Stimulated activated naive CD8-positive, alpha-beta T cell treated with anti-CD3 and anti-CD28 coated beads, Interleukin-15, Interleukin-2, amounts not matched to agents 100 U/mL and 50 U/mL, for 24 hours (primary cell): Measurements from ENCODE around the gene SORCS1.
"Not testable (repeated sequence)": the region's sequence is repeated elsewhere in the genome, so short reads cannot be mapped to it uniquely, and the experiment has no call there.

Experiments used
- ATAC-seq: fragments of 150-1000 bp; cut with Tn5 transposase; one replicate; pipeline ENCODE4 v1.10.0; 2021
- DNase-seq: peaks from one replicate; pipeline ENCODE4 v3.0.0; 2021

Gene SORCS1

DNA sequence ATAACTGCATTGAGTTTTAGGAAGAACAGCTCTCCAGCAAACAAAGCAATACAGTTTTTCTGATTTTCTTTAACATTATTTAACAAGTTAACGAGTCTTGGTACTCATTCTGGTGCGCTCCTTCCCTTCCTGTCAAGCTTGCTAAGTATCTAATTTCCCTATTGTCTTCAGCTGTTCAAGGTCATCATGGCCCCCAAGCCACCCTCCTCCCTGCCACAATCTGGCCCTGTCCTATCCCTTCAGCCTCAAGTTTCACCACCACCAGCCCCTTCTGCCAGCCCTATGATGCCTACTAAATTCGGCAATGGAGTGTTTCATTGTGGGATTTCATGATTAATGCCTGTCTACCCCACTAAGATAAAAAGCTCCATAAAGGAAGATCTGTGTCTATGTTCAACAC, 121.0 kb downstream of the SORCS1 start:
- DNase-seq (no peak), ATAC-seq (no peak)

DNA sequence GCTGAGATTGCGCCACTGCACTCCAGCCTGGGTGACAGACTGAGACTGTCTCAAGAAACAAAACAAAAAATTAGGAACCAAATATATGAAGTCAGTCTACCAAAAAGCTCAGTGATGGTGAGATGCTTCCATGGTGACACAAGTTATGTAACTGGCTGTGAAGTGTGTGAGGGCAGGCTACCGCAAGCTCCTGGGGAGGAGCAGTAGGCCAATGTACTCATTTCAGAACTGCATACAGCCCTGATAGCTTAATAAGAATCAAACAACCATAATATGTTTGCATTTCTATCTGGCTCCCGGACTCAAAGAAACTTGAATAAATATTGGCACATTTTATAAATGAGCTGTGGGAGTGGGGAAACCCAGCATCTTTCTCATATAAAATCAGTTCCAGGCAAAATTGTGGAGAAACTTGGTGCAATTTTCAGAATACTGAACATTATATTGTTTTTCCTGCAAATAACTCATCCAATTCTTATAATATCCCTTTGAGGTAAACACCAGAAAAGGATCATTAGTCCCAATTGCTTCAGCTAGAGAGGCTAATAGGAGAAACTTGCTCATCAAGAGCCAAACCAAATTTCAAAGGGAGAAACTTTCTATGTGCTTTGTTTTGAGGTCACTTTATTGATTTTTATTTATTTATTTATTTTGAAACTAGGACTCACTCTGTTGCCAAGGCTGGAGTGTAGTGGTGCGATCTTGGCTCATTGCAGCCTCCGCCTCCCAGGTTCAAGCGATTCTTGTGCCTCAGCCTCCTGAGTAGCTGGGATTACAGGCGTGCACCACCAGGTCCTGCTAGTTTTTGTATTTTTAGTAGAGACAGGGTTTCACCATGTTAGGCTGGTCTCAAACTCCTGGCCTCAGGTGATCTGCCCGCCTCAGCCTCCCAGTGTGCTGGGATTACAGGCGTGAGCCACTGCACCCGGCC, 127.0 kb downstream of the SORCS1 start:
- ATAC-seq (no peak), DNase-seq (no peak)

DNA sequence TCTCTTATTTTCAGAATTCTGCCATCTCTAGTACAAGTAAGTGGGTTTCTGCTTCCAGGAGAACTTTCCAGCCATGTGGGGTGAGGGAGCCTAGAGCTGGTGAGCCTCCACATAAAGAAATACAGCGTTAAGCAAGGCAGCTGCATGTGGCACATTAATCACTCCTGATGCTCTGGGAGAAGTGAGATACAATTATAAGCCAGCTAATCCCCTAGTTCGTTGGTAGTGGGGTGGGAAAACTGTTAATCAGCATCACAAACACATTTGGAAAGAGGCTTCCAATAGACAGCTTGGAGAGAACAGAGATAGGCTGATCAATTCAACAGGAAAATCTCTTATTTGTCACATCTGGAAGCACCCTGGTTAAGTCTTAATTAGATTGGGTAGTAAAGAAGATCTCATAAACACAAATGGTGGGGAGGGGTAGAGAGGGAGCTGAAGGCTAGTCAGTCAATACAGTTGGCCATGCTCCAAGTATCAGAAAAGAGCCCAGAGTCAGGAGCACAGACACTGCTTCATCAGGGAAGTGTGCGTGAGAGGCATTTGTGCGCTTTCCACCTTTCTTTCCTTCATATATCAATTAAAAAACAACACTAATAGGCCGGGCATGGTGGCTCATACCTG, 130.6 kb downstream of the SORCS1 start:
- ATAC-seq (no peak), DNase-seq (no peak)

DNA sequence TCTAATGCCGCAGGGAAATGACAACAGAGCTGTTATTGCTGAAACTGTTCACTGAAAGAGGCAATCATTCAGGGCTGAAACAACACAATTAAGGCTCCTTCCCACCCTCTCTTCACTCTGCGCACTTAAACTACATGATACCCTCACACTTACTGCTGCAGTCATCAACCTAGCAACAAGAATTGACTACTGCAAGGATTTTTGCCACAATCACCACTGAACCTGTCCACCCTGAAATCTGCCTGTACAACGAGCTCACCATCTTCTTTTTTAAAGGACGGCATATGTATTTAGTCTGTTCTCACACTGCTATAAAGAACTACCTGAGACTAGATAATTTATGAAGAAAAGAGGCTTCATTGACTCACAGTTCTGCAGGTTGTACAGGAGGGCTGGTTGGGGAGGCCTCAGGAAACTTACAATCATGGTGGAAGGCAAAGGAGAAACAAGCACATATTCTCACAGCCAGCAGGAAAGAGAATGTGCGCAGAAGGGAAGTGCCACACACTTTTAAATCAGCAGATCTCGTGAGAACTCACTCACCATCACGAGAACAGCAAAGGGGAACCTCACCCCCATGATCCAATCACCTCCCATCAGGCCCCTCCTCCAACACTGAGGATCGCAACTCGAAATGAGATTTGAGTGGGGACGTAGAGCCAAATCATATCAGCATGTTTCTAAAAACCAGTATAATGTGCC, 131.7 kb downstream of the SORCS1 start:
- DNase-seq, result no peak
- no peak for ATAC-seq

DNA sequence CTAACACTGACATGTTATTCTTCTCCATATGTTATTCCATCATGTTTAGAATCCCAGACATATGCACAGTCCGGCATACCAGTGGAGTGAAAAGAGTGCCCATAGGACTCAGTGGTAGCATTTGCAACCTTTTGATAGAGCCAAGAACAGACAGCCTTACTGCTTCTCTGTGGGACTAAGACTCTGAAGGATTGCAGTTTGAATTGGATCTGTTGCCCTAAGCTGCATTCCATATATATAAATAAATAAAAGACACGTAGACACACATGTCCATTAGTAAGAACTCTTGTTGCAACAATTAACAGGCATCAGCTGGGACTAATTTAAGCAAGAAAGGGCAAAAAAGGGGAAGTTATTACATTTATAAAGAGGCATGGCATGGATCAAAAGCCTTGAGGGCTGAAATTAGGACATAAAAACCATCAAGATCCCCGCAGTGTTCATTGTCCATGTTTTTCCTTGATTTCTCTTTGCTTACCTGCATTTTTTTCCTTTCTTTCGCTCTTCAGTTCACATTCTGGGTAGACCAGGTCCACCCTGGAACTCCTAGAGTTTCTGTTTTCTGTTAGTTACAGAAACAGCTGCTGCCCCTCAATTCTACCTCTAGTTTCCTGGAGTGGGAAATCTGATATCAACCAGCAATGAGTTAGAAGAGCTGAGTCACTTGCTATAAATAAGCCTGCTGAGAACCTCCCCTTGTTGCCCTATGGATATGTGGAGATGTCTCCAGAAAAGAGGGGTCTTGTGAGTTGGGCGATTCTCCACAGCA, 132.4 kb downstream of the SORCS1 start:
- no peak for DNase-seq
- ATAC-seq, result no peak

DNA sequence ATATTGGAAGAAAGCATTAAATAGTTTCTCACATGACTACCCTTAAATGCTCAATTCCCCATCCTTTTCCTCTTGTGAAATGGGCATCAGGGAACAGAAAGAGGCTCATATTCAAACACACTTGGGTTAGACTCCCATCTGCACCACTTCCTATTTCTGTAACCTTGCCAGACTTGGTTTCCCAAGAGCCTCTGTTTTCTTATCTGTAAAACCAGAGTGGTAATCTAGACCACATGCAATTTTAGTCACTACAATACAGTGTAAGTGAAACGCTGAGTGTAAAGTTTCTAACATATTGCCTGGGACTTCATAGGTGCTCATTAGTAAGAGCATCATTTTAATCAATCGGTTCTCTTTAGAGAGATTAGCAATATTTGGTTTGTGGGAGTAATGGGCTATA, 136.3 kb downstream of the SORCS1 start:
- no peak for ATAC-seq
- no peak for DNase-seq

DNA sequence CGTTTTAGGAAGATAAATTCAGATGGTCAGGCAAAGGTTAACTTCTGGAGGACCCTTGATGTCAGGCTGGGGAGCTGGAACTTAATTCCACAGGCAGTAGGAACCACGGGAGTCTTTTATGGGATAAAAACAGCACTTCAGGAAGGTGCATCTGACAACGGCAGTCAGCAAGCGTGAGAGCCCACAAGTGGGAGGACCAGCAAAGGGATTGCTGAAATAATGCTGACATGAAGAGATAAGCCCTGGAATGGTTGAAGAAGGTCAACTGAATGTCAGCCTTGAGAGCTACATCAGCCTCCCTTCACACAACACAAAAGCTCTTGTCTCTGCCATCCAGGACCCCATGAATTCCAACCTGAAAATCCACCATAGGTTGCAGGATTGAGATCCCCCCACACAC, 138.8 kb downstream of the SORCS1 start:
- DNase-seq (no peak), ATAC-seq (no peak)

DNA sequence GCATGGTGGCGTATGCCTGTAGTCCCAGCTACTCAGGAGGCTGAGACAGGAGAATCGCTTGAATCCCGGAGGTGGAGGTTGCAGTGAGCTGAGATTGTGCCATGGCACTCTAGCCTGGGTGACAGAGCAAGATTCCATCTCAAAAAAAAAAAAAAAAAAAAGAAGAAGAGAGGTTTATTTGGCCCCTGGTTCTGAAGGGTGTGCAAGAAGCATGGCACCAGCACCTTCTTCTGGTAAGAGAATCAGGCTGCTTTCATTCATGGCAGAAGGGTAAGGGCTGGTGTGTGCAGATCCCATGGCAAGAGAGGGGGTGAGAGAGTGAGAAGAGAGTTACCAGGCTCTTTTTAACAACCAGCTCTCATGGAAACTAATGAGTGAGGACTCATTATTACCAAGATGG, 140.5 kb downstream of the SORCS1 start:
- ATAC-seq, DNase-seq: not testable (repeated sequence)

DNA sequence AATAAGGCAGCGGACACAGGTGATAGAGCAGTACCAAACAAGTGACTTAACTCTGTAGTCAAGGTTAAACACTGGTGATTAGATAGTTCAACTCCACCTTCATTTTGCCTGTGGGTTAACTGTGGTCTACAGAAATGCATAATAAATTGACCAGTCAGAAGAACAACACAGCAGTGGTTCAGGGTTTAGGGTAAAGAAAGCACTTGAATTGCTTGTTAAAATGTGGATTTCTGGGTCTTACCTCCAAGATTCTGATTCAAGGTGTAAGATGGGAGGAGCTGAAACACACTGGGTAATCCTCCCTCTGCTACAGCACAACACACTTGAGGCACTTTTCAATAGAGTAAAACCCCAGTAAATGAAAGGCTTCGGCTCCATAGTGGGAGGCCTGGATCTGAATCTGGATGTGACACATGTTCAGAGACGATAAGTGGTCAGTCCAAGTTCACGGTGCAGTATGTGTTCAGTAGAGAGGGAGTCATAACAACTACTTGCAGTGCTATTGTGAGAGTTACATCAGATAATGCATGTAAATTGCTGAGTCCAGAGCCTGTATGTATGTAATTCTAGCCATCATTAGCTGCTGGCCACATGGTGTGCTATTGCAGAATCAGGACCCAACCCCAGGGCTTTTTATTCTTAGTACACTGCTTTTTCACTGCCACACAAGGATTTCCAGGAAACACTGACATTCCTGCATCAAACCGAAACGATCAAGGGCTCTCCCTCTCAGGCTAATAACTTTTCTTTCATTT, 141.7 kb downstream of the SORCS1 start:
- DNase-seq, result no peak
- no peak for ATAC-seq

DNA sequence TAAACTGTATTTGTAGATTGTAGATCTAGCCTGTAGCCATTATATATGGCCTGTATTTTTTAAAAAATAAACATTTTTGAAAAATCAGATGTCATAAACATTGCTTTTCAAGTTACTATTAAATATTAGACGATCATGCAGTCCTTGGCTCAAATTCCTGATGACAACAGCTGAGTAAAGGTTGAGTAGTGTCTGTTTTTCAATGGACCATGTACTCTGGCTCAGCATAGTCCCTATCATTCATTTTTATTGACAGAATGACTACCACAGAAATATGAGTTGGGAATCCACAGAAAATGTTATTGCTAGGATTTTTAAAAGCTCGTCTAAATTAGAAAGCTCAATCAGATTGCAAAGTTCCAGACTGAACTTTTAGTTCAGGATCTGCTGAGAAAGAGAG, 145.4 kb downstream of the SORCS1 start:
- DNase-seq (no peak), ATAC-seq (no peak)

DNA sequence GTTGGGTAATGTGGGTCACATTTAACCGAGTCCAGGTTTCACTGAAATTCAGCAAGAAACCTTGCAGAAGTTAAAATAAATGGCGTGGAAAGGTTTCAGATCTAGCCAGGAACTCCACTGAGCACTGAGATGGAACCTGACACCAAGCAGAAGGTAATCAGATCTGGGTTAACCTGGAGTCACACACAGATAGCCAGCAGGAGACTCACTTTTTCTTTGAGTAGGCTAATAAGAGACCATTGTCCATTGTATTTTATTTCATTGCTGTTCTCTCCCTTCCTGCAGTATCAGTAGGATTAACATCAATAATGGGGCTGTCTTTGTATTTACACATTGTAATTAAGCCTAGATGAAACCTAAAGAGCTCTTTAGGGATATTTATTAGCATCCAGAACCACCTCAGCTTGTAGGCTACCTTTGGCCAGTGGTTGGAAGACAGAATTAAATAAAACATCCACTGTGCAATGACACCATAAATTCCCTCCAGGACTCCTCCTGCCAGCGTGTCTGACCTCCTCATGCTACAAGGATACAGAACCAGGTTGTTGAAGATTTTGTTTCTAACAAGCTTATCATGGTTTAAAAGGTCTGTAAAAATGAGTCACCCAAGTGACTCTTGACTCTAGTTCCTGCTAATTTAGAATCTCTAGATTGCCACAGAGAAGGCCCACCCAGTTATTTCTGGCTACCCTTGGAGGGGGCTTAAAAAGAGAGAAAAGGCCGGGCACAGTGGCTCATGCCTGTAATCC, 151.1 kb downstream of the SORCS1 start:
- no peak for ATAC-seq
- DNase-seq, result no peak

DNA sequence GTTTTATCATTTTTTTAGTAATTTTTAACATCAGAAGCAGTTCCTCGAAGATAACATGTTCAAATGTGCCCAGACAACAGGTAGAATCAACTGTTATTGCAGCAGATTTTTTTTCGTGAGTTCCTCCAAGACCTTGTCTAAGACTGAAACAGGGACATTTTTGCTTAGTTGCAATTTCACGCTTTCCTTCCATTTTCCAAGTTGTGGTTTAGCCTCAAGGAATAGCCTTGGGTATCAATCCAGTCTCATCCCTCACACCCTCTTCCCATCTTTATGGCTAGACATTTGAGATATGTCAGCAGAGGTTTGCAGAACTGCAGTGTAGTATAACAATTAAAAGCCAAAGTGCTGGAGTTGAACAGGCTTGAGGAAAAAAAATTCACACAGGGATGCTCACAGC, 152.5 kb downstream of the SORCS1 start:
- no peak for ATAC-seq
- no peak for DNase-seq

DNA sequence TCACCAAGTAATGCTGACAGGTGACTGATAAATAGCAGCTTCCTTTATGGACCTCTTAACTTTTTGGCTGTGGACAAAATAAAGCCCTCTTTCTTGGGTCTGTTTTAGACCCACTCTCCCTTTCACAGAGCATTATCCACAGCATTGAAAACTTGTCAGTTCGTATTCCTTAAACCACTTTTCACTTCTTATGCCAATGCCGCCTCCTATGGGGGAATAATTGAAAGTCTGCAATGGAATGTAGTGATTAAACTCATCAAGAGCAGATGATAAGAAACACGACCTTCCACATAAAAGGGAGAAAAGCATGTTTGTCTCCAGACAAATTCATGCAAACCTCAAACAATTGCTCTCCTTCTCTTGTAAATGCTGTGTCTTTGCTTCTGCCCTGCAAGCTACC, 153.4 kb downstream of the SORCS1 start:
- ATAC-seq, result no peak

DNA sequence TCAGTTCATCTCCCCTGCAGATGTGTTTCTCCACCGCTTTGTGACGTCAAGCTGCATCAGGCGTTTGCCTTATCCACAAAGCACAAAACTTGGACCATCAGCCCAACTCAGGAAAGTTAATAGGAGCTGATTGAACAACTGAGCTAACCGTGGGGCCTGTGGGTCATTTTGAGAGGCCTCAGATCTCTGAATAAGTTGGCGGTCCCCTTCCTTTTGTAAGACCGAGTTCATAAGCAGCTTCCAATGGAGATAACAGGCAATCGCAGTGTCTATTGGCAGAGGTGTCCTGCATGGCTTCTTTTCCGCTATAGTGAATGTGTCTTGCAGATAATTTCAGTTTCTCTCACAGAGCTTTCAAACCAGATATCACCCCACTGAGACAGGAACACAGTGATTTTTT, 154.0 kb downstream of the SORCS1 start:
- ATAC-seq, result no peak
- no peak for DNase-seq

More for the DNA sequence above, 153.4 kb downstream of the SORCS1 start:
- no peak for DNase-seq

DNA sequence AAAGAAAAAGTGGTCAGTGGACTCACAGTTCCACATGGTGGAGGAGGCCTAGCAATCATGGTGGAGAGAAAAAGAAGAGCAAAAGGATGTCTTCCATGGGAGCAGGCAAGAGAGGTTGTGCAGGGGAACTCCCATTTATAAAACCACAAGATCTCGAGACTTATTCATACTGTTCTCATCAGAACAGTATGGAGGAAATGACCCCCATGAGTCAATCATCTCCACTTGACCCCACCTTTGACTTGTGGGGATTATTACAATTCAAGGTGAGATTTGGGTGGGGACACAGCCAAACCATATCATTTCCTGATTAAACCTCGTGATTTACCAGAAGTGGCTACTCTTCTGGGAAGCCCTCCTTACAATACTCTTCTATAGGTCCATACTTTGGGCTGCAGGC, 160.1 kb downstream of the SORCS1 start:
- no peak for ATAC-seq
- DNase-seq, result no peak

DNA sequence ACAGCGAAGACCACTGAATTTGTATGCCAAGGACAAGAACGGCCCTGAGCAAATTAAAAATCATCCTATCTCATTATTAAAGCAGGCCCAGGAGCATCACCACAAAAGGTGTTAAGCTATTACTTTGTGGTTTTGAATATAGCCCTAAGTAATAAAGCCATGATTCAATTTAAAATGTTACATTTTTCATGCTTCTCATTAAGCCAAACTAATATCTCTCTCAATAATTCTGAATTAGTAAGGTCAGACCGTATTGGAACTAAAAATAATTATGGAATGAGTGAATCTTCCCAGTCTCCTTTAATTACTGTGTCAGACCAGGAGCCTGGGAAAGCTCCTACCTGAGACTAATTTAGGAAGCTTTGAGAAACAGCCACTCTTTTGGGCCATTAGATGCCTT, 162.4 kb downstream of the SORCS1 start:
- ATAC-seq, result no peak
- DNase-seq, result no peak

DNA sequence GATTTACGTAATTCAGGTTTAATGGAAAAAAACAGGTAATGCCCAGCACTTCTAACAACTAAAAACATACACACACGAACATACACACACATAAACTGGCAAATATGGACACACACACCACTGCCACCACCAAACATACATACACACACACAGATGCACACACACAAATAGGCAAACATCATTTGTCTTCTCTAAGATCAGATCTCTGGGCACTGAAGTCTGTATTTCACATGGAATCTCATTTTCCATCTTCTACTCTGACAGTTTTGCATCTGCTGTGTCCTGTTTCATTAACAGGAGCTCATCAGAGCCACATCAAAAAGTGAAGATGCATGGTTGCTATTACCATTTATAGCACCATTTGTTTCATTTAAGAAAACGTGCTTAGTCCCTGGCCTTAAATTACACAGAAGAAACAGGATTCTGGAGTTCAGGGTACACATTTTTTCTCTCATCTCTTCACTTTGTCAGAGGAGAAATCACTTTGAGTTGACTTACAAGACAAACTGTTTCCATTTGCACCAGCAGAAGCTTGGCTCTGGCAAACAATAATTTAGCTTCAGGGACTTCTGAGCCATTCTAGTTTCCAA, 165.3 kb downstream of the SORCS1 start:
- DNase-seq, result no peak
- no peak for ATAC-seq

DNA sequence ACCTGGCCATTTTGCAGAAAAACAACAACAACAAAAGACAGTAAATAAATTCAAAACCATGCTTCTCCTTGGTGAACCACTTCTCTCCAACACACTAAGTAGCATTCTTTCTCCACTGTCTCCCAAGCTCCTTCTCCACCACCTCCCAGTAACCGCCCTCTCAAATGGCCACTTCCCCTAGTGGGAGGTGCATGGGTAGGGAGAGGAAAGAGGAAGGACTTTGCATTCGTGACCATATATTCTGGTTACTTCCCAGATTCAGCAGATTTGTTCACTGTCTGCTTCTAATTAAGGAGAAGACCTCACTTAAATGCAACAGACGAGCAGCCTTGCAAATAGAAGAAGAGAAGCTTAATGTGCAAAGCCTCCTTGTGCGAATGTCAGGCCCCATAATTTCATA, 166.8 kb downstream of the SORCS1 start:
- DNase-seq, result no peak

DNA sequence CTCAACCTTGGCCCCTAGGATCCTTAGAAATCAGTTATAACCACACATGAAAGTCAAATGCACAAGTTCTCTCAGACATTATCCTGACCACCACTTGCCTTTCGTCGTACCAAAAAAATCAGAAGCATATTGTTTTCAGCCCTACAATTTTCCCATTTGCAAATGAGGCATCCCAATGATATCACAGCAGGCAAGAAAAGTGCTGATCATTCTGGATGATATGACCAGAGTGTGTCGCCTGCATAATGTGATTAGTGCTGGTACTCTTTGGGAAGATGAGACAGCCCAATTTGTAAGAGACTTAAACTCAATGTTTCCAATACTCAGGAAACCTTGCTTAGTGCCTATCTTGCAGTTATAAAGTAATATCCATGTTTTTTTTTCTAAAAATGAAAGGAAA, 168.0 kb downstream of the SORCS1 start:
- no peak for DNase-seq
- no peak for ATAC-seq

More for the DNA sequence above, 166.8 kb downstream of the SORCS1 start:
- no peak for ATAC-seq

DNA sequence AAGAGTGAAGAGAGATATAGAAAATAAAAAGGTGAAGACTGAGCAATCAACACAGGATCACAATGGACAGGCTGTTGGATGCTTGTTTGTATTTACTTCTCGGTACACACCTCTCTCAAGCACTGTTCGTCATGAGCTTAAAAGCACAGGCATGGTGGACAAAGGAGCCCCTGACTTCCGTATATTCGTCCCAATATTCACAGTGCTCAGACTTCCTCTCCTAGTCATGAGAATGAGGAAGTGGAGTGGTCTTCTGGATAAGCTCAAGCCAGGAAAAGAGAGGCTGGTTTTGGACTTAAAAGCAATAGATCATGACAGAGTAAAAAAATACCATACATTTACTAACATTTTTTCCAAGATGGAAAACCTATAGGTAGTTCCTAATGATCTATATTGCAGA, 172.5 kb downstream of the SORCS1 start:
- DNase-seq (no peak), ATAC-seq (no peak)
